HG03442 (cell line): ENCODE data around the gene LCORL.
"Not testable (repeated sequence)": the region's sequence is repeated elsewhere in the genome, so short reads cannot be mapped to it uniquely, and the experiment has no call there.

Experiments
- ATAC-seq: cut with Tn5 transposase; IDR thresholded peaks from one replicate; pipeline ENCODE4 v1.9.1; 2021; ENCODE audit warnings: mild to moderate bottlenecking, moderate library complexity; ENCODE audit not compliant: unreplicated experiment

The LCORL gene

GRCh38 chr4:18021720-18022571 is at the start of gene LCORL:
TSS of gene LCORL (minus strand) at chr4:18021755. CDS start at chr4:18021751, 4 bp downstream.
- ATAC-seq: peak; percentile 73

DNA sequence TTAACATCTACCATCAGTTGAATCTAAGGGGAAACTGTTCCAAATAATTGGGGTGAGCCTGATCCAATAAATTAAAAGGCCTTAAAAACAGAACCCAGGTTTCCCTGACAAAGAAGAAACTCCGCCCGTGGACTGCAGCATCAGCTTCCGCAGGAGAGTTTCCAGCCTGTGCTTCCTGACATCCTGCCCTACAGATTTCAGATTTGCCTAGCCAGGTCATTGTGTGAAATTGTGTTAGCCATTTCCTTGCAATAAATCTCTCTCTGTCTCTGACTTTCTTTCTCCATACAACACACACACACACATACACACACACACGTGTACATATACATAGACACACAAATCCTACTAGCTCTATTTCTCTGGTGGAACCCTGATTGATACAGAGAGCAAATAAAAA is 48.3 kb upstream of the LCORL start:
- ATAC-seq: no peak

DNA sequence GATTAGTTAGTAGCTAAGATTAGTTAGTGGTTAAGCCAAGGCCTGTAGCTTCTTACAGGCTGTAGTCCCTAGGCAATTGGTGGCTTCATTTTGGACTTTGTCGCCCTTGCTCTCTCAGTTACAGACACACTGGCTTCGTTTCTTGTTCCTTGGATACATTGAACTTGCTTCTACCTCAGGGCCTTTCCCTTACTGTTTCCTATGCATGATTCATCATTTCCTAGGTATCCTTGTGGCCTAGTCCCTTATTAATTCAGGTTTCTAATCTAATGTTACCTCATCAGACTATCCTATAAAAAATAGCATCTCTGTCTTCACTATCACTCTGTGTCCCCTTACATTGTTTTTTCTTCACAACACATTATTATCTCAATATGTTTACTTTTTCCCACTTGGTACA is 45.5 kb upstream of the LCORL start:
- no peak for ATAC-seq

GRCh38 chr4:18063079-18063478 is 41.5 kb upstream of the LCORL start:
- no peak for ATAC-seq

- ATAC-seq: peak; percentile 74
Observed at GRCh38 chr4:18057821-18058533, 36.4 kb upstream of the LCORL start.

GRCh38 chr4:18056030-18056429 is 34.5 kb upstream of the LCORL start:
- ATAC-seq: no peak

DNA sequence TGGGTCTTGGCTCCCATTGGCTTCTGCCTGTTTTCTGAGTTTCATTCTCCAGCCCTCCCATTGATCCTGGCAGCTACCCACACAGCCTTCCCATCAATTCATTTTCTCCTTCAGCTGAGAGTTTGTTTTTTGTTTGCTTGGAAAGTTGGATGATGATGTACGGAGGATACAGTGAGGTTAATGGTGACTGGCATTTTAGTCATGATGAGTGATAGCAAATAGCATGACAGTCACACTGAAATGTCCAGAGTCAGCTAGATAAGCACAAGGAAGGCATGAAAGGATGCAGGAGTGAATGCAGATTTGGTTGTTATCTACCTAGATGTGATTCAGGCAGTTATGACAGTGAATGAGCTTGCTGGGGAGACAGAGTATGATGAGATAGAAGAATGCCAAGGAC is 30.6 kb upstream of the LCORL start:
- no peak for ATAC-seq

- no peak for ATAC-seq
Observed at GRCh38 chr4:18051281-18051680, 29.7 kb upstream of the LCORL start.

DNA sequence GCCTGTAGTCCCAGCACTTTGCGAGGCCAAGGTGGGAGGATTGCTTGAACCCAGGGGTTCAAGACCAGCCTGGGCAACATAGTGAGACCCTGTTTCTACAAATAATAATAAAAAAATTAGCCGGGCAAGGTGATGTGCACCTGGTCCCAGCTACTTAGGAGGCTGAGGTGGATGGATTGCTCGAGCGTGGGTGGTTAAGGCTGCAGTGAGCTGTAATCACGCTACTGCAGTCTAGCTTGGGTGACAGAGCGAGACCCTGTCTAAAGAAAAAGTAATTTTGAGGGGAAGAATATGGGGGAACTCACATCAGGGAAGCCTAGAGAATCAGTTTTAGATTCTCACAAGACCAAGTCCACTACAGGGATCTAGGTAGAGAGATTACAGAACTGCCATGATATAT is 28.9 kb upstream of the LCORL start:
- no peak for ATAC-seq

GRCh38 chr4:18049446-18049845 is 27.9 kb upstream of the LCORL start:
- no peak for ATAC-seq

- no peak for ATAC-seq
Observed at GRCh38 chr4:18042754-18043153, 21.2 kb upstream of the LCORL start.

- no peak for ATAC-seq
Observed at GRCh38 chr4:18042012-18042411, 20.5 kb upstream of the LCORL start.

GRCh38 chr4:18041114-18041513 is 19.6 kb upstream of the LCORL start:
- no peak for ATAC-seq

- no peak for ATAC-seq
Observed at GRCh38 chr4:18039113-18039512, 17.6 kb upstream of the LCORL start.

DNA sequence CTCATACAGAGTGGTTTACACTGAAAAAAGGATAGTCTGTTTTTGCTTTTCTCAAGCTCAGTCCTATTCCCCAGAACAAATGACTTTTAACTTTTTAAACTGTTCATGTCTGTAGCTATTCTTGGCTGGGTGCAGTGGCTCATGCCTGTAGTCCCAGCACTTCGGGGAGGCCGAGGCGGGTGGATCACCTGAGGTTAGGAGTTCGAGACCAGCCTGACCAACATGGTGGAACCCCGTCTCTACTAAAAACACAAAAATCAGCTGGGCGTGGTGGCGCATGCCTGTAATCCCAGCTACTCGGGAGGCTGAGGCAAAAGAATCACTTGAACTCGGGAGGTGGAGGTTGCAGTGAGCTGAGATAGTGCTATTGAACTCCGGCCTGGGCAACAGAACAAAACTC is 14.8 kb upstream of the LCORL start:
- ATAC-seq: not testable (repeated sequence)

DNA sequence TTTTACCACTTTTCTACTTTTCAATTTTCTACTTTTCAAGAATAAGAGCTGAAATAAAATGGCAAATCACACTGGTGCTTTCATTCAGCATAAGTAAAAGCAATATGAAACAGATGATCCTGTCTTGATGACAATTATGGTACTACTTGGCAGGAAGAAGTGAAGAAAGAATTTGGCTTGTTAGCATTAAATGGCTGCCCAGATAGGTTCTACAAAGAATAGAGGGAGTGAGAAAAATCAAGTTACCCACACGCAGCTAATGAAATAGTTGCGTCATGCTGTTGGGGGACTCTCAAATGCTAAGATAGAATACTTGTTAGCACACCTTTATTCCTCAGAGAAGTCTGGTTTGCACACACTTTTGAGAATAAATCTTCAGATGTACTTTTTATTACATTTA is 12.5 kb upstream of the LCORL start:
- no peak for ATAC-seq

- ATAC-seq: no peak
Observed at GRCh38 chr4:18033111-18034085, 11.8 kb upstream of the LCORL start.

- no peak for ATAC-seq
Observed at GRCh38 chr4:18025288-18025687, 3.7 kb upstream of the LCORL start.

DNA sequence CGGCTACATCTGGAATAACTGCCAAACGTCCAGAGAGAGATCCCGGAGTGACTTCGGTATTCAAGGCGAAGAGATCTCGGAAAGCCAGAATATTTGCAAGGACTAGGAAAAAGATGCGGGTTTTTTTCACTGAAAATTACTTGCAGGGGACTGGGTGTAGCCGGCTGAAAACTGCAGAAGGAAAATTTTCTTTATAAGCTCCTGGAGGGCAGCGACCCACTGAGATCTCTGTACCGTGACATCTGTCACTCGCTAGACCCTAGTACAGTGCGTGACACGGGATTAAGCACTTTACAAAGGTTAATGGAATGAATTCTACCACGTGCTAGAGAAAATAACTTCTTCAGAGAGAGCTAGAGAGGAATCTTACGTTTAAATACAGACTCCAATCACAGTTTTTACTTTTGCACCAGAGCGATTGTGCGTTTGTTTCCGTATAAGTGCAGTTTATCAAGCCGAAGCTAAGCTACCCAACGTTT is 1.1 kb upstream of the LCORL start:
- no peak for ATAC-seq

DNA sequence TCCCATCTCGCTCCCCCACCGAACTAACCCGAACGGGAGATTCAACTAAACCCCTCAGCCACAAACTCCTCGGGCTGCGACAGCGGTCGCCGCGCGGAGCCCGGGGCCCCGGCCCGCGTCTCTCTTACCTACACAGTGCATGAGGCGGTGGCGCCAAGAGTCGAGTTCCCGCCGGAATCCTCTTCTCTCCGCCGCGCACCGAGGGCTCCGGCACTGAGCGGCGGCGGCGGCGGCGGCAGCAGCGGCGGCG is 160 bp downstream of the LCORL start:
- peak; percentile 10 for ATAC-seq
